Measurements from ENCODE around the gene ASIC3.
"Not testable (repeated sequence)": the region's sequence is repeated elsewhere in the genome, so short reads cannot be mapped to it uniquely, and the experiment has no call there.

ASIC3 gene

DNA sequence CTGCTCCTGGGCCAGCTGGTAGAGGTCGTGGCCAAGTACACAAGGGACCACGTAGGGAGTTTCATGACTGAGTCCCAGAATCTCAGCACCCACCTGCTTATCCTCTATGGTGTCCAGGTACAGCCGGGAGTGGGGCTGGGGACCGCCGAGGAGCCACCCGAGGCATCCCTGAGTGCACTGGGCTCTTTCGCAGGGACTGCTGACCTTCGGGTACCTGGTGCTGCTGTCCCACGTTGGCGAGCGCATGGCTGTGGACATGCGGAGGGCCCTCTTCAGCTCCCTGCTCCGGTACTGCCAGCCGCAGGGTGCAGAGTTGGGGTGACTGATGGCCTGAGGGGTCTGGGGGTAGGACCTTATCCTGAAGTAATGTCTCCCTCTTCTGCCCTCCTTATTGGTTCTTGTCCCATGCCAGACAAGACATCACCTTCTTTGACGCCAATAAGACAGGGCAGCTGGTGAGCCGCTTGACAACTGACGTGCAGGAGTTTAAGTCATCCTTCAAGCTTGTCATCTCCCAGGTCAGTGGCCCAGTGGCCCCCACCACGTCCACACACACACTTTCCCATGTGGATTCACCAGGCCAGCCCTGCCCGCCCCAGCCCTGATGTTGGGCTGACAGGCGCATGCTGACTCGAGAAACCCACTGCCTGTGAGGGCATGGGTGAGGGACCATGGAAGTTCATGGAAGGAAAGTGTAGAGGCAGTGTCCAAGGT, 13.9 kb upstream of the ASIC3 start:
- DNase-seq = no peak

DNA sequence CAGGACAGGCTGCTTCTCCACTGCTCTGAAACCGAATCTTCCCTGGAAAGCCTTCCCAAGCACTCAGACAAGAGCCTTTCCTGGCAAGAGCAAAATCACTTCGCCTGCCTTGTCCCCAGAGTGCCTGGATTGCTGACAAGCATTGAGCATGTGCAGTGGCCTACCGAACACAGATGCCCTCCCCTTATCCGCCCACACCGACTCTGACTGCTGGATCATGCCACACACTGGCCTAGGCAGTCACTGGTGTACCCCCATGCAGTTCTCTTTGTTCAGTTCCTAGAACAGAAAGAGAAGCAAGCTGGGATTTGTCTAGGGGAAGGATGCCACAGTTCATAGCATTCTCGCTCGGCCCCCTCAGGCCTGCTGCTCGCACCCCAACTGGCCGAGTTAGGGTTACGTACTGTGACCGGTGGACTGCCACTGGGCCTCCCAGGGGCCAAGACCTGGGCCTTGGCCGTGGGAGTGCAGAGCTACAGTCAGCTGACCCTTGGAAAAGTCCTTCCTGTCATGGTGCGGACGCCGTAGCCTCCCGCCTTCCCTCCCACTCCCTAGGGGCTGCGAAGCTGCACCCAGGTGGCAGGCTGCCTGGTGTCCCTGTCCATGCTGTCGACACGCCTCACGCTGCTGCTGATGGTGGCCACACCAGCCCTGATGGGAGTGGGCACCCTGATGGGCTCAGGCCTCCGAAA, 13.2 kb upstream of the ASIC3 start:
- DNase-seq = no peak

DNA sequence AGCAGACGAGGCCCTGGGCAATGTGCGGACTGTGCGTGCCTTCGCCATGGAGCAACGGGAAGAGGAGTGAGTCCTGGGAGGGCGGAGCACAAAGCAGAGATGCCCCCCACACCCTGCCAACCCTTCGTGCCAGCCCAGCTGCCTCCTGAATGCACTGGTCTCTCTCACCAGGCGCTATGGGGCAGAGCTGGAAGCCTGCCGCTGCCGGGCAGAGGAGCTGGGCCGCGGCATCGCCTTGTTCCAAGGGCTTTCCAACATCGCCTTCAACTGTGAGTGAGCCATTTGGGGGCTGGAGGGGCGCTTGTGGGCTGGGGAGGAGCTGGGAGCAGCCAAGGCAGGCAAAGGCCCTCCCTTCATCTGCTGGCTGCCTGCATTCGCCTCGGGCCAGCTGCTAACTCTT, 12.4 kb upstream of the ASIC3 start:
- no peak for DNase-seq

DNA sequence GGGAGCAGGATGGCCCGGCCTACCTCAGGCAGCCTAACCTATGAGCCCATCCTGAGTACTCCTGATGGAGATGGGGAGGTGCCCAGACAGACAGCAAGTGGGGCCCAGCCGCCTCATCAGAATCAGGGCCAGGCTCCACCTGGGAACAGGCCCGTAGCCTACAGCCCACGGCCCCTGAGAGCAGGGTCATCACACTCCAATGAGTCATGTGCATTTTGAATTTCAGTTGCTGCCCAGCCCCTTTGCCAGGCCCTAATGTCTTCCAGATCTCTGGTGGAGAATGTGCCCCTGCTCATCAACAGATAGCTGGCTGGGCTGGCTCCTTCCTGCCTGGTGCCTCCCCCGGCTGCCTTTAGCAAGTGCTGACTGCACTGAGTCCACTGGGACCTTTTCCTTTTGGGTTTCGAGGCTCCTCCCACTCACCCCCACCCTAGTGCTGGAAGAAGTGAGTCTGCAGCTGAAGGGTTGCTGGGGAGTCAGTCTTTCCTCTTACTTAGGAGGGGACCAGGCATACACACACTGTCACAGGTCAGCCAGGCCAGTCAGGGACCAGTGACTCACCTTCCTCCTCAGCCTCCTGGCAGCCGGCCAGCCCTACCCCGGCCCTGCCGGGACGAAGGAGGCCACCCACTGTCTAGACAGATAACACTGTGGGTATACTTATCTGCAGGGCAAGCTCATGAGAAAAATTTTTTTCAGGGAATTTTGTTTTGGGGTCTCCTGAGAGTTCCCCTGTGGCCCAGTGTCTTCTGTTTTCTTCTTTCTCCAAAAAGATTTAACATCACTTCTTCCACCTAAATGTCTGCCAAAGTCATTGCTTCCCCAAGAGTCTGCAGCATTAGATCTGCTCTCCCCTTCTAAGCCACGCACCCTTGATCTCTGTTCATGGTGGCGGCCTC, 9.1 kb upstream of the ASIC3 start:
- peak; percentile 90 for DNase-seq

DNA sequence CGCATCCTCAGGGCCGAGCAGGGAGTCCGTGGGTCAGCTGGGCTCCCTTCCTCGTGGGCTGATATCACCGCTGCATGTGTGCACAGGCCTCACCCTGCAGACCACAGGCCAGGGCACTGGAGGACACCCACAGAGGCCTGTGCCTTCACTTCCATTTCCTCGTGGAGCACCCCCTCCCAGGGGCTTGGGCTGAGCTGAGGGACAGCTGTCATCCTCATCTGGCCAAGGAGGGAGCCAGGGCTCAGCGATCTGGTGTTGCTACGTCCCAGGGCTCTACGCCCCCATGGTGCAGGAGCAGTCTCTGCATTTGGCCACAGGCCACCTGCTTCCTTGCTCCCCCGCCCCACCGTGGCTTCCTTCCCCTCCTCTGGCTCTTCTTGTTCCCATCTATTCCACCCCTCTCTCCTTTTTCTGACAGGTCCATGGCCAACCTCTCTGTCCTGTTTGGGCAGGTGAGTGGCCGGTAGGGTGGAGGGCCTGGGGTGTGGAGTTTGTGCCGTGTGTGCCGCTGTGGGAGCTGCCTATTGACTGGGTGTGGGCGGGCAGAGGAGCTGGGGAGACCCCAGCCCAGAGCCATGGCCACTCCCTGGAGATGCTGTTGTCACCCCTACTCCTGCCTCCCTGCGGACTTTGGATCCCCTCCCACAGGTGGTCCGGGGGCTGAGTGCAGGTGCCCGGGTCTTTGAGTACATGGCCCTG, 8.3 kb upstream of the ASIC3 start:
- DNase-seq = no peak

DNA sequence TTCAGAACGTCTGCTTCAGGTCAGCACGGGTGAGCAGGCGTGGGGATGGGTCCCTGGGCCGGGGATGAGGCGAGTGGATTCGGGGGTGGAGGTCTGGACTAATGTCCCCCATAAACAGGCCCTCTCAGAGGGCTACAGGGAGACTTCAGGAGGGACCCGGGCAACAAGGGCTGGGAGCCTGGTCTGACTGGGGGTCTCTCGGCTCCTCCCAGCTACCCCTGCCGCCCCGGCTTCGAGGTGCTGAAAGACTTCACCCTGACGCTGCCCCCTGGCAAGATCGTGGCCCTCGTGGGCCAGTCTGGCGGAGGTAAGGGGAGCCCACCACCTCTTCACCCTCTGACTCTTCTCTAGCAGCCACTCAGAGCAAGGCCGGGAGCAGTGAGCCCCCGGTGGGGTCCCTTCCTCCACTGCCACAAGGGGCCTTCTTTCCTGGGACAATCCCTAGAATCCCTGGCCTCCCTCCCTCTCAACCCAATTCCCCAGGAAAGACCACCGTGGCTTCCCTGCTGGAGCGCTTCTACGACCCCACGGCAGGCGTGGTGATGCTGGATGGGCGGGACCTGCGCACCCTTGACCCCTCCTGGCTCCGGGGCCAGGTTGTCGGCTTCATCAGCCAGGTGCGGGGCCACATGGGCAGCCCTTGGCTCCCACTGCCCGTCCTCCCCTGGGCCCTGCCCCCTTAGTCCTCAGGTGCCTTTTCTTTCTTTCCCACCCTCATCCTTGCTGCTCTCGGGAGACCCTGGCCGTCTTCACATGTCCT, 7.5 kb upstream of the ASIC3 start:
- DNase-seq = no peak

DNA sequence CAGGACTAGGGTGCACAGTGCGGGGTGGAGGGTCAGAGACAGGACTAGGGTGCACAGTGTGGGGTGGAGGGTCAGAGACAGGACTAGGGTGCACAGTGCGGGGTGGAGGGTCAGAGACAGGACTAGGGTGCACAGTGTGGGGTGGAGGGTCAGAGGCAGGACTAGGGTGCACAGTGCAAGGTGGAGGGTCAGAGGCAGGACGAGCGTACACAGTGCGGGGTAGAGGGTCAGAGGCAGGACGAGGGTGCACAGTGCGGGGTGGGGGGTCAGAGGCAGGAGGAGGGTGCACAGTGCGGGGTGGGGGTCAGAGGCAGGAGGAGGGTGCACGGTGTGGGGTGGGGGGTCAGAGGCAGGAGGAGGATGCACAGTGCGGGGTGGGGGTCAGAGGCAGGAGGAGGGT, 4.9 kb upstream of the ASIC3 start:
- DNase-seq = not testable (repeated sequence)

DNA sequence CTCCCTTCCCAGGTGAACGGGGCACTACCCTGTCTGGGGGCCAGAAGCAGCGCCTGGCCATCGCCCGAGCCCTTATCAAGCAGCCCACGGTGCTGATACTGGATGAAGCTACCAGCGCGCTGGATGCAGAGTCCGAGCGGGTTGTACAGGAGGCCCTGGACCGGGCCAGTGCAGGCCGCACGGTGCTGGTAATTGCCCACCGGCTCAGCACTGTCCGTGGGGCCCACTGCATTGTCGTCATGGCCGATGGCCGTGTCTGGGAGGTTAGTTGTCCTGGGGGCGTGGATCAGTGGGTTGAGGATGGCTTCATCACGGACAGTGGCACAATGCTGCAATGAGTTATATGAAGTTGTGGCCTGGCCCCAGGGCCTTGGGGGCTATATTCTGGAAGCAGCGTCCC, 4.4 kb upstream of the ASIC3 start:
- DNase-seq = no peak

DNA sequence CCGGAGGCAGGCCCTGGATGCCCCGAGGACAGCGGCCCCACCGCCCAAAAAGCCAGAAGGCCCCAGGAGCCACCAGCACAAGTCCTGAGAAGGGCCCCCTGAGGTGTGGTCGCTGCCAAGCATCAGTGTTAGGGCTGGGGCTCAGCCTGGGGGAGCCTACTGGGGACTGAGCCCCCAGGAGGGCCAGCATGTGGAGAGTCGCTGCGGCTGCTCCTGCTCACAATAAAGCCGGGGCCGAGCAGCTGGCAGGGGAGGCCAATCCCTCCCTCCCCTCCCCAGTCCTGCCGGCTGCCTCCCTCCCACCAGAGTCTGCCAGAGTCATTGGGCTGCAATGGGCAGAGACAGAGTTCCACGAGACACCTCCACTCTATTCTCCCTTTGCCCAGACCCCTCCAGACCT, 3.1 kb upstream of the ASIC3 start:
- no peak for DNase-seq

DNA sequence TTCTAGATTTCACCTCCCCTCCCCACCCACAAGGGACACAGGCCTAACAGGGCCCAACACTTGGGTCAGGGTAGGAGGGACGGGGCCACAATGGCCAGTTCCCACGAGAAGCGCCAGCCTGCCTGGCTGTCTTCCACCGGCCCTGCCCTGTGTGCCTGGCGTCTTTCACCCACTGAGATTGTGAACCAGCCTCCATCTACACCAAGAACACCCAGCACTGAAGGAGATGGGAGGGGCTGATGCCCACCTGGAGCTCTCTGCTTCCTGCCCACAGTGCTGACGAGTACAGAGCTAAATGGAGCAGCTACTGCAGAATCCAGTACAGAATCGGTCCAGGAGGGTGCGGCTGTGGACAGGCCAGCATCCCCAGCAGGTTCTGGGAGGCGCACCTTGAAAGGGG, 2.4 kb upstream of the ASIC3 start:
- DNase-seq = no peak

DNA sequence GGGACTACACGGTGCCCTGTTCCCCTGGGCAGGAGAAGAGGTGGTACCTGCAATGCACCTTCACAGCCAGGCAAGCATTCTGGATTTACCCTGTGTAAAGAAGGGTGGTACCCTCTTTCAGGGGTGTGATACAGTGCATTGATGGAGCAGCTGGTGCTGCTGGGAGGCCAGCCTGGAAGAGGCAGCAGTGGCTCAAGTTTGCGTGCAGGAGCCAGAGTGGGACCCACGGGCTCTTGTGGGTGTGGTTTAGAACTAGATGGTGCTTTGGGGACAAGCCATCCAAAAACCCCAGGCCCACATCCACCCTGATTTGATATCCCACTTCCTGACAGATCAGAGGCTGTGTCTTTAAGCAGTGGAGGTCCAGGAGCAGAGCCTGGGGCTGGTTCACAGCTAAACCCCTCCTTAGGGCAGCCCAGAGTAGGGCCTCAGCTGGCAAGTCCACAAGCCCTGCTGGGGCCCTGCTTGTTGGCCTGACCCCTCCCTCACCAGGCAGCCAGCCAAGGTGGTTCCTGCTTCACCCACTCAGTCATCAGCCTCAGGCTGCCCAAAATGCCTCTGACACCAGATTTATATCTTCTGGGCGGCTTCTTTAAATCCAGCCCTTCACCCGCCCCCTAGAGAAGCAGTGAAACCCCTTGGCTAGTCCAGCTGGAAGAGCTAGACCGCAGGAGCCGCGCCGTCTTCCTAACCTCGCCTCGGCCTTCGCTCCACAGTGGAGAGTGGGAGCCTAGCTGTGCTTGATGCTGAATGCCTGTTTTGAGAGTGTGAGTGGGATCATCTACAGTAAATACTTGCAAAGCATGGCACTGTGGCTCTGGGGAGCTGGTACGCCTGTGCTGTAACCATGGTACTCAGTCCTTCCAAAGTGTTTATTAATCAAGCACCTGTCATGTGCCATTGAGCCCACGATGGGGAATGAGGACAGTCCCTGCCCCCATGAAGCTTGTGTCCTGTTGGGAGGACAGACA, 1.4 kb upstream of the ASIC3 start:
- peak; percentile 46 for DNase-seq

DNA sequence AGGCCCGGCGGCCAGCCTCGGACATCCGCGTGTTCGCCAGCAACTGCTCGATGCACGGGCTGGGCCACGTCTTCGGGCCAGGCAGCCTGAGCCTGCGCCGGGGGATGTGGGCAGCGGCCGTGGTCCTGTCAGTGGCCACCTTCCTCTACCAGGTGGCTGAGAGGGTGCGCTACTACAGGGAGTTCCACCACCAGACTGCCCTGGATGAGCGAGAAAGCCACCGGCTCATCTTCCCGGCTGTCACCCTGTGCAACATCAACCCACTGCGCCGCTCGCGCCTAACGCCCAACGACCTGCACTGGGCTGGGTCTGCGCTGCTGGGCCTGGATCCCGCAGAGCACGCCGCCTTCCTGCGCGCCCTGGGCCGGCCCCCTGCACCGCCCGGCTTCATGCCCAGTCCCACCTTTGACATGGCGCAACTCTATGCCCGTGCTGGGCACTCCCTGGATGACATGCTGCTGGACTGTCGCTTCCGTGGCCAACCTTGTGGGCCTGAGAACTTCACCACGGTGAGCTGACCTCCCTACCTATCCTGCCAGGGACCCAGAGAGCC, 656 bp downstream of the ASIC3 start:
- no peak for DNase-seq

DNA sequence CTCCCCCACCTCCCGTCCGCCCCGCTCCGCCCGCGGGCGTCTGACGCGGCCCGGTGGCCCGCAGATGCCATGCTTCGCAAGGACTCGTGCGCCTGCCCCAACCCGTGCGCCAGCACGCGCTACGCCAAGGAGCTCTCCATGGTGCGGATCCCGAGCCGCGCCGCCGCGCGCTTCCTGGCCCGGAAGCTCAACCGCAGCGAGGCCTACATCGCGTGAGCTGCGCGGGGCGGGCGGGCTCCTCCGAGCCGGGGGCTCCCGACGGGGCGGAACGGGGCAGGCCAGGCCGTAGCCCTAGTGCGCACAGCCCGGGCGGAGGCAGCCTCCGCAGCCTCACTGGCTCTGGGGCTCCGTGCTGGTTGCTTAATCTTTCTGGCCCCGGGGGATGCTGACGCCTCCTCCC, 2.8 kb downstream of the ASIC3 start:
- DNase-seq = no peak

DNA sequence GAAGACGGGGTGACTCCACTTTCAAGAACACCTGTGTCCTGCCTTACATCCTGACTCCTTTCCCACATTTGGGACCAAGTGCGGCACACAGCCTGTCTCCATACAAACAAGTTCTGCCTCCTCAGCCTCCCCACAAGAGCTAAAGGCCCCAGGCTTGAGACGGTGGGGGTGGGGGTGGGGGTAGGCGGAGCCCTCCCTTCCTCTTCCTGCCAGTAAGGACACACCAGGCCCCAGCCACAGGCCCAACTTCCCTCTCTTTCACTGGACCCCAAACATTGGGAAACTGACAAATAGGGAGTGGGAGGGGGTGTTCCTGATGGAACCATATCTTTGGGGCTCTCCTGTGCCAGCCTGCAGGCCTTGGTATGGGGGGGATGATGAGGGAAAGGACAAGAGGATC, 4.8 kb downstream of the ASIC3 start:
- no peak for DNase-seq

DNA sequence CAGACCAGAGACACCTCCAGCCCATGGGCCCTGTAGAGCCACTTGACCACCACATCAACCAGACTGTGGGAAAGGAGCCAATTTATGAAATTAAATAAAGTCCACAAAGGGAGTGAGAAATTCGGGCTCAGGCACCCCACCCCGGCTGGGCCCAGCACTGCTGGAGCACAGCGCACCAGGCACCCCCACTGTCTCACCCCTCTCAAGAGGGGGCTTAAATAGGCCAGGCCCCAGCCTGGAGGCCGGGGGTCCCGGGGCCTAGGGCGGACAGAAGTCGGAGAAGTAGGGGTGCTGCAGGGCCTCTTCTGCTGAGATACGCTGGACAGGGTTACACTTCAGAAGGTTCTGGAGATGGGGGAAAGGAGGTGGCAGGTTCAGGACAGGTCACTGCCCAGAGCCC, 5.4 kb downstream of the ASIC3 start:
- no peak for DNase-seq

DNA sequence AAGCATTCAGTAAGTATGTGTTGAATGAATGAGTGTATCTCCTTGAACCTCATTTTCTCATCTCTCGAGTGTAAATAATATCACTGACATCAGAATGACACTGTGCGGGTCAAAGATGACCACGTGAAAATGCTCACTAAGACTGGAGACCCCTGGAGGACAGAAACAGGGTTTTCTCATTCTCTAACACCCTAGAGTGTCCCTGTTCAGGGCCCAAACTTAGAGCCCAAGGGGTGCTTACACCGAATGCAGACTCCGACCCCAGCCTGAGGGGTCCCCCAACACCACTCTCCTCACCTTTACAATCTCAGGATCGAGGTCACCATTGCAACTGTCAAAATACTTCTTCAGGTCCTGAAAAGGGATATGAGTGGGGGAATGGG, 7.9 kb downstream of the ASIC3 start:
- no peak for DNase-seq

DNA sequence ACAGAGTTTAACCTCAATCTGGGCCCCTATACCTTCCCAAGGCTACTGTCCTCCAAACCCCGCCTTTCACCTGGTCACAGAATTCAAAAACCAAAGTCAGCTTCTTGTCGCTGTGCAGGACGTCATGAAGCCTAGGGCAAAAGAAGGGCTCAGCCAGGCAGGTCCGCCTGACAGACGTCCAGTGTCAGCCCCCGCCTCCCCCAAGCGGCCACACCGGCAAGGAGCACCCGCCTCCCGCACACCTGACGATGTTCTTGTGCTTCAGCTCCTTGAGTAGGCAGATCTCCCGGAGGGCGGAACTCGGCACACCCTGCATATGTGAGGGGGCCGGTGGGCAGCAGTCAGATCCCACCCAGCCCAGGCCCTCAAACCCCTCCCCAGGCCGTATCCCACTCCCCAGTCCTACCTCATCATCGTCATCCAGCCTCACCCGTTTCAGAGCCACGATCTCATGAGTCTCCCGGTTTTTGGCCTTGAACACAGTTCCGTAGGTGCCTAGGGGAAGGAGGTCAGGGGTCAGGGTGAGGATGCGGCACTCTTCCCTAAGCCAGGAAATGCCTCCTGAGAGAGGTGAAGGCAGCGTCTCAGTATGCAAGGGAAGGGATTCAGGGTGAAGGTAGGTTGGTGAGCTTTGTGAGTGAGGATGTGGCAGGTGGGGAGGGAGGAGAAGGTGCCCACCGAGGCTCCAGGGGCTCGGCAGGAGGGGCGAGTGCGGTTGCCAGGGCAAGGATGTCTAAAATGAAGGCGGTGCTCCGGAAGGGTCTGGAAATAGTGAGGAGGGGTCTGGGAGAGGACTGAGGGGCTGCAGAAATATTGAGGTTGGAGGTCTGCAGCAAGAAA, 8.6 kb downstream of the ASIC3 start:
- no peak for DNase-seq

DNA sequence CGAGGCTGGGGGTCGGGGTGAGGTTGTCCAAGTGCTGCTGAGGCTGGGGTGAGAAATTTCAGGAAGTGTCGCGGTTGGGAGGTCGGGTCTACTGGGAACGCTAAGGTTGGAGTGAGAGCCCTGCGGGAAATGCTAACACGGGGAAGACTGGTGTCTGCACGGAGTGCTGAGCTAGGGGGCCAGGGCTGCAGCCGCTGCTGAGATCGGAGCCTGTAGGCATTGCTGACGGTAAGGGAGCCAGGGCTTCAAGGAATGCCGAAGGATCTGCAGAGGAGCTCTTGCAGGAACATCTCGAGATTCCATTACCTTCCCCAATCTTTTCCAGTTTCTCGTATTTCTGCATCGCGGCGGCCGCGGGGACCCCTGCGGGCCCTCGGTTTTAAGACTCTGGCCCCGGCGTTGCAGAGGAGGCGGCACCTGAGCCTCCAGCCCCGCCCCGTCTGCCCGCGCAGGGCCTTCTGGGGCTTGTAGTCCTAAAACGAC, 9.2 kb downstream of the ASIC3 start, which contains the start of gene CDK5:
Gene CDK5, minus strand, starts transcription at position 392 of the 483 bp plus-strand sequence. Its CDS starts 49 bp downstream, at position 343.
- DNase-seq = no peak

DNA sequence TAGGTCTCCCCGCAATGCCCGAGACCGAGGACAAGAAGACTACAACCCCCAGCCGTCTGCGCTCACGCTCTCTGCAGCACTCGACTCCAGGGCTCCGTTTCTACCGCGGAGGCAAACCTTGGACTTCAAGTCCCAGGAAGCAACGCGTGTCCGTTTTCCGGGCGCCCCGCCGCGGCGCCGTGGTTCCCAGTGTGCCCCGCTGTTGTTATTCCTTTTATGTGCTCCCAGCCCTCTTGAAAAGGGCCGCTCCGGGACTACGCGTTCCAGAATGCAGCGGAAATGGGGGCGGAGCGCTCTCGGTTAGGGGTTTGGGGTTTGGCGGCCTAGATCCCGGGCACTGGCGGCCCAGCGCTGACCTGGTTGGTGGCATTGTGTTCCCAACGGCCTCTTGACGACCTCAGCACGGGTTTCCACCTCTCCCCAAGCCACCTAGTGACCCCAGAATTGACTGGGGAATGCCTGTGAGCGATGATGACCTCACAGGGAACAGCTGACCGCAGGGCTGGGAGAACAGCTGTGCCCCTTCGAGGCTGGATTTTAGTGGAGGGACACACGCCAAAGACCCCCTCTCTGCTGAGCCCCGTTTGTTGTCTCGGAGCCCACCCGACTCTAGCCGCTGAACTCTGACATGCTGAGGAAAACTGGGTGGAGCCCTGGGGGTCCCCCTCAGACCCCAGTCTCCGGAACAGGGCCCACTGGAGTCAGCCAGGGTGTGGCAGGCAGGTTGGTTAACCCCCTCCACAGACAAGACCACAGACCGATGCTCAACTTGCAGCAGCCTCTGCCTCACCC, 9.9 kb downstream of the ASIC3 start:
- peak; percentile 100 for DNase-seq
